Astrocyte of the cerebellum (primary cell): ENCODE data around the gene SLC35G2.
"Not testable (repeated sequence)": the region's sequence is repeated elsewhere in the genome, so short reads cannot be mapped to it uniquely, and the experiment has no call there.

Source experiments
- DNase-seq: peaks from one replicate; pipeline ENCODE4 v3.0.0-alpha.2; 2011; ENCODE audit warnings: low read depth
- H3K4me3 ChIP-seq: 2 replicates; pipeline ENCODE4 v1.5.1; 2011; ENCODE audit warnings: mild to moderate bottlenecking, low read depth, low read length, moderate library complexity
- in situ Hi-C: cut with HindIII; loops from 2 replicates; pipeline ENCODE4 v1.10.0; 2017; ENCODE audit warnings: low sequenced_read_pairs
- TF ChIP-seq, protein P1 (sequence below): IDR thresholded peaks from 2 replicates; pipeline ENCODE4 v1.5.1; 2012; ENCODE audit warnings: low read length, low read depth, moderate library complexity, mild to moderate bottlenecking; ENCODE audit errors: missing control alignments

The SLC35G2 gene

DNA sequence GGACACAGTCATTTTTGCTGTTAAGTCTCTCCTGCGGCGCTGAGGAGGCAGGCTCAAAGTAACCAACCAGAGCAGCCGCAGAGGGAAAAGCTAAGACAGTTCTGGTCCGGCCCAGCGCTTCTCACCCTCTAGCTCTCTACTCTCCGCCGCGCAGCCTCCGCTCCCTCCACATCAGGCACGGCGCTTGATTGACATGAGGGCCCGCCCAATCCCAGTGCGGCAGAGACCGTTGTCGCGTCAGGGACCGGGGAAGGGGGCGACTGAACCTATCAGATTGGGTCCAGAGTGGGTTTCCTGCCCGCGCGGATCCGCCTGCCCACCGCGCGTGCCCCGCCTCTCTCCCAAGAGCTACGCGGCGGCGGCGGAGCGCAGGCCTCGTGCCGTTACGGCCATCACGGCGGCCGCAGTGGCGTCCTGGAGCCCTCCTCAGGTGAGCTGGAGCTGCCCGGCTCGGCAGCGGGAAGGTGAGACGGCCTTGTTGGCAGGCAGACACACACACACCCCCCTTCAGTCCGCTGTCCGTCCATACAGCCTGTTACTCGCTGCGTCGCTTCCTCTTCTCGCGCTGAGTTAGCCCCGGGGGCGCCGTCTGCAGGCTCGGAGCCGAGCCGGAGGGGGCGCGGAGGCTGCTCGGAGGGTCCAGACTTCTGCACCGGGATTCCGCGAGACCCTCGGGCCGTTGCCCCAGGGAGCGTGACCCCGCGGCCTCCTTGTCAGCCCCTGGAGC, 43.1 kb downstream of the SLC35G2 start, which contains the start of gene NCK1:
NCK1 (plus strand) TSS at position 319 of the 727 bp plus-strand sequence. CDS start 65,794 bp downstream, outside the sequence.
- peak within 1 kb of the TSS; percentile 70 for H3K4me3 ChIP-seq
- in situ Hi-C loops: no loop called here
- TF ChIP-seq, protein P1, sequence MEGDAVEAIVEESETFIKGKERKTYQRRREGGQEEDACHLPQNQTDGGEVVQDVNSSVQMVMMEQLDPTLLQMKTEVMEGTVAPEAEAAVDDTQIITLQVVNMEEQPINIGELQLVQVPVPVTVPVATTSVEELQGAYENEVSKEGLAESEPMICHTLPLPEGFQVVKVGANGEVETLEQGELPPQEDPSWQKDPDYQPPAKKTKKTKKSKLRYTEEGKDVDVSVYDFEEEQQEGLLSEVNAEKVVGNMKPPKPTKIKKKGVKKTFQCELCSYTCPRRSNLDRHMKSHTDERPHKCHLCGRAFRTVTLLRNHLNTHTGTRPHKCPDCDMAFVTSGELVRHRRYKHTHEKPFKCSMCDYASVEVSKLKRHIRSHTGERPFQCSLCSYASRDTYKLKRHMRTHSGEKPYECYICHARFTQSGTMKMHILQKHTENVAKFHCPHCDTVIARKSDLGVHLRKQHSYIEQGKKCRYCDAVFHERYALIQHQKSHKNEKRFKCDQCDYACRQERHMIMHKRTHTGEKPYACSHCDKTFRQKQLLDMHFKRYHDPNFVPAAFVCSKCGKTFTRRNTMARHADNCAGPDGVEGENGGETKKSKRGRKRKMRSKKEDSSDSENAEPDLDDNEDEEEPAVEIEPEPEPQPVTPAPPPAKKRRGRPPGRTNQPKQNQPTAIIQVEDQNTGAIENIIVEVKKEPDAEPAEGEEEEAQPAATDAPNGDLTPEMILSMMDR: peak; percentile 27
- DNase-seq: peak; percentile 92

DNA sequence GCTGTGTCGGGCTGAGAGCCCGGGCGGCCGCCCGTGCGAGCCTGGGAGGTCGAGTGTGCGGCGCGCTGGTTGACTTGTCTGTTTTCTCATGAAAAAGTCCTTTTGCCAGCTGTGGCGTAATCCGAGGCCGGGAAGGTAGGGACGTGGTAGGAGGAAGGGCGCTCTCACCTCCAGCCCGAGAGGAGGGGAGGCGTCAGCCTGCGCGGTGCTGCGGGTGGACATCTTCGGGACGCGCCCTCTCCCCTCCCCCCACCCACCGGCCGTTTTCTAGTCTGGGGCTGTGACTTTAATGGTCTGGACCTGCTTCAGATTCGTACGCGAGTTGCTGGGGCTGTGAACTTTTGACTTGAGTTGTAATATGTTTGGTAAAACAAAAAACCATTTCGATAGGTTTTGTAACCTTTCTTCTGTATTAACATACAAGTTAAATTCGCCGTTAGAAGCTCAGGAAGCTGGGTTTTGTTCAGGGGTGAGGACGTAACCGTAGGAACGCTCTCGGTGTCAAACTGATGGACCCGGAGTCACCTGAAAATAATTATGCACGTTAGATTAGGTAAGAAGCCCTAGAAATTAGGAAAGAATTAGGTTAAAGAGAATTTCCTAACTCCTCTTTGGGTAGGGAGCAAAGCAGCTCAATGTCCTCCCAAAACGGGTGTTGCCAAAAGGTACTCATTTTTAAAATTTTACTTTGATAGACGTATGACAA, 43.8 kb downstream of the SLC35G2 start:
- DNase-seq: no peak
- peak overlapping the region; percentile 70 for H3K4me3 ChIP-seq
- TF ChIP-seq, protein P1: no peak
- in situ Hi-C loops: no loop called here

DNA sequence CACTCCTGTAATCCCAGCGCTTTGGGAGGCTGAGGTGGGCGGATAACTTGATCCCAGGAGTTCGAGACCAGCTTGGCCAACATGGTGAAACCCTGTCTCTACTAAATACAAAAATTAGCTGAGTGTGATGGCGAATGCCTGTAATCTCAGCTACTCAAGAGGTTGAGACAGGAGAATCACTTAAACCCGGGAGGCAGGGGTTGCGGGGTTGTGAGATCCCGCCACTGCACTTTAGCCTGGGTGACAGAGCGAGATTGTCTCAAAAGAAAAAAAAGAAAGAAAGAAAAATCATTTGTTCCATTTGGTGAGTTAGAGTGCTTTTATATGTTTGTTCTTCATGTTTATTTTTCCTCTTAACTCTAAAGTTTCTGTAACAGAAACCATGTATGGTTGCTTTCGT, 50.4 kb downstream of the SLC35G2 start:
- H3K4me3 ChIP-seq: no peak overlapping the region
- DNase-seq: no peak
- TF ChIP-seq, protein P1: no peak
- in situ Hi-C loops: no loop called here

DNA sequence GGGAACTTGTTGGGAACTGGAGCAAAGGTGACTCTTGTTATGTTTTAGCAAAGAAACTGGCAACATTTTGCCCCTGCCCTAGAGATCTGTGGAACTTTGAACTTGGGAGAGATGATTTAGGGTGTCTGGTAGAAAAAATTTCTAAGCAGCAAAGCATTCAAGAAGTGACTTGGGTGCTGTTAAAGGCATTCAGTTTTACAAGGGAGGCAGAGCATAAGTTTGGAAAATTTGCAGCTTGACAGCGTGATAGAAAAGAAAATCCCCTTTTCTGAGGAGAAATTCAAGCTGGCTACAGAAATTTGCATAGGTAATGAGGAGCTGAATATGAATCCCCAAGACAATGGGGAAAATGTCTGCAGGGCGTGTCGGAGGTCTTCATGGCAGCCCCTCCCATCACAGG, 53.3 kb downstream of the SLC35G2 start:
- DNase-seq, in situ Hi-C loops: not testable (repeated sequence)

DNA sequence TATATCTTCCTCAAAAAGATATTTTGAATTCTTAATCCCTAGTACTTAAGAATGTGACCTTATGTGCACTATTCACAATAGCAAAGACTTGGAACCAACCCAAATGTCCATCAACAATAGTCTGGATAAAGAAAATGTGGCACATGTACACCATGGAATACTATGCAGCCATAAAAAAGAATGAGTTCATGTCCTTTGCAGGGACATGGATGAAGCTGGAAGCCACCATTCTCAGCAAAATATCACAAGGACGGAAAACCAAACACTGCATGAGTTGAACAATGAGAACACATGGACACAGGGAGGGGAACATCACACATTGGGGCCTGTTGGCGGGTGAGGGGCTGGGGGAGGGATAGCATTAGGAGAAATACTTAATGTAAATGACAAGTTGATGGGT, 60.6 kb downstream of the SLC35G2 start:
- H3K4me3 ChIP-seq, in situ Hi-C loops: not testable (repeated sequence)

More for the DNA sequence above, 53.3 kb downstream of the SLC35G2 start:
- H3K4me3 ChIP-seq: not testable (repeated sequence)

DNA sequence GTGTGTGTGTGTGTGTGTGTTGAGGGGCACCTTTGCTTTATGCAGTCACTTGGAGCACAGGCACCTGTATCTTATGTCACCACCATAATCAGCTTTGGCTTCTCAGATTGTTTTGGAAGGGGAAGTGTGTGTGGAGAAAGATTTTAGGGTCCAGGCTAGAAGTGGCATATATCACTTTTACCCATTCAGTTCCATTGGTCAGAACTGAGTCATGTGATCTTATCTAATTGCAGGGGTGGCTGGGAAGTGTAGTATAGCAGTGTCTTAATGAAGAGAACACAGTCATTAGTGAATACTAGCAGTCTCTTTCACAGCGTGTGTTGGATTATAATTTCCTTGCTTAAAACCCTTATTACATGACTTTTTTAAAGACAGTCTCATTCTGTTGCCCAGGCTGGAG, 63.6 kb downstream of the SLC35G2 start:
- H3K4me3 ChIP-seq: no peak overlapping the region
- DNase-seq: no peak
- in situ Hi-C loops: no loop called here
- TF ChIP-seq, protein P1: no peak

More for the DNA sequence above, 60.6 kb downstream of the SLC35G2 start:
- not testable (repeated sequence) for DNase-seq

DNA sequence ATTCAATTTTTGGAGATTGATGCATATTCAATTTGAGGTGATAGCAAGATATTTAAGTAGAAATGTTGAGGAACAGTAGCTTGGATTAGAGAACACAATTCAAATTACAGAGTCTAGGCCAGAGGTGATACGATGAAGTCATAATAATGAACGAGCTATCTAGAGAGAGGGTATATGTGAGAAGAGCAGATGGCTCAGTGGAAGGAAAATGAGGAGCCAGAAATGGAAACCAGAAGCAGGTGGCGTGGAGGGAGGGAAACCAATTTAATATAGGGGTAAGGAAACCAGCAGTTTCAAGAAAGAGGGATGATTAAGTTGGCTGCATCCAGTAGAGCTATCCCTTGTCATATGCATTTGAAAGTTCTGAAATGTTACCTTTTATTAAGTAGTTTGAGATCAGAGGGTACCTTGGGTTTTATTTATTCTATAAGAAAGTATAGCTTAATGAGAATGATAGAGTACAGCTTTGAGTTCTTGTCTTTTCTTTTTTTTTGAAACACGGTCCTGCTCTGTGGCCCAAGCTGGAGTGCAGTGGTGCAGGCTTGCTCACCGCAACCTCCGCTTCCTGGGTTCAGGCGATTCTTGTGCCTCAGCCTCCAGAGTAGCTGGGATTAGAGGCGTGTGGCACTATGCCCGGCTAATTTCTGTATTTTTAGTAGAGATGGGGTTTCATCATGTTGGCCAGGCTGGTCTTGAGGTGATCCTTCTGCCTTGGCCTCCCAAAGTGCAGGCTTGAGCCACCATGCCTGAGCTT, 65.2 kb downstream of the SLC35G2 start:
- DNase-seq: no peak
- in situ Hi-C loops: no loop called here
- TF ChIP-seq, protein P1: no peak

More for the DNA sequence above, 65.2 kb downstream of the SLC35G2 start:
- H3K4me3 ChIP-seq: no peak overlapping the region
